Subcutaneous abdominal adipose tissue (tissue), 5 donors: ENCODE measurements around the gene MUC6.

Source experiments
- H3K27ac ChIP-seq: one replicate; pipeline ENCODE4 v1.7.0; 2013; ENCODE audit warnings: low read depth, mild to moderate bottlenecking, inconsistent platforms, low read length, moderate library complexity
- H3K27me3 ChIP-seq, 5 donors: one replicate each; pipeline ENCODE4 v1.7.0; 2013; ENCODE audit warnings: low read length in 5 of 5, inconsistent platforms in 1 of 5; ENCODE audit not compliant: control insufficient read depth in 5 of 5, insufficient read depth in 4 of 5
- H3K36me3 ChIP-seq, 5 donors: one replicate each; pipeline ENCODE4 v1.7.0; 2013; ENCODE audit warnings: low read length in 5 of 5; ENCODE audit not compliant: control insufficient read depth in 5 of 5, insufficient read depth in 5 of 5
- H3K4me1 ChIP-seq, 5 donors: one replicate each; pipeline ENCODE4 v1.7.0; 2013; ENCODE audit warnings: low read length in 5 of 5, mild to moderate bottlenecking in 3 of 5, moderate library complexity in 1 of 5; ENCODE audit not compliant: control insufficient read depth in 5 of 5, insufficient read depth in 5 of 5
- H3K4me3 ChIP-seq, 5 donors: one replicate each; pipeline ENCODE4 v1.7.0; 2013; ENCODE audit warnings: low read length in 5 of 5, low read depth in 1 of 5
- H3K9ac ChIP-seq, 5 donors: one replicate each; pipeline ENCODE4 v1.7.0; 2013; ENCODE audit warnings: low read length in 5 of 5, mild to moderate bottlenecking in 4 of 5, moderate library complexity in 3 of 5
- H3K9me3 ChIP-seq, 5 donors: one replicate each; pipeline ENCODE4 v1.7.0; 2013; ENCODE audit warnings: low read length in 5 of 5; ENCODE audit not compliant: control insufficient read depth in 5 of 5
- donor health status: healthy.
- donor health status: healthy.
- donor health status: healthy.
- donor health status: healthy.
- donor health status: healthy.

The MUC6 gene

GRCh38 chr11:1042626-1043562, 6.4 kb upstream of the MUC6 start:
- H3K9ac ChIP-seq: no peak overlapping the region
- H3K27ac ChIP-seq: no peak overlapping the region
- H3K4me3 ChIP-seq: no peak overlapping the region
- no peaks in the 10 kb centered on the region for H3K4me1 ChIP-seq
- H3K27me3 ChIP-seq: peaks cover 7 to 30% (median 20%) of the 10 kb centered on the region in 5 donors
- no peaks in the 10 kb centered on the region for H3K36me3 ChIP-seq
- peaks cover 0 to 4% (median 0%) of the 10 kb centered on the region in 5 donors for H3K9me3 ChIP-seq

DNA sequence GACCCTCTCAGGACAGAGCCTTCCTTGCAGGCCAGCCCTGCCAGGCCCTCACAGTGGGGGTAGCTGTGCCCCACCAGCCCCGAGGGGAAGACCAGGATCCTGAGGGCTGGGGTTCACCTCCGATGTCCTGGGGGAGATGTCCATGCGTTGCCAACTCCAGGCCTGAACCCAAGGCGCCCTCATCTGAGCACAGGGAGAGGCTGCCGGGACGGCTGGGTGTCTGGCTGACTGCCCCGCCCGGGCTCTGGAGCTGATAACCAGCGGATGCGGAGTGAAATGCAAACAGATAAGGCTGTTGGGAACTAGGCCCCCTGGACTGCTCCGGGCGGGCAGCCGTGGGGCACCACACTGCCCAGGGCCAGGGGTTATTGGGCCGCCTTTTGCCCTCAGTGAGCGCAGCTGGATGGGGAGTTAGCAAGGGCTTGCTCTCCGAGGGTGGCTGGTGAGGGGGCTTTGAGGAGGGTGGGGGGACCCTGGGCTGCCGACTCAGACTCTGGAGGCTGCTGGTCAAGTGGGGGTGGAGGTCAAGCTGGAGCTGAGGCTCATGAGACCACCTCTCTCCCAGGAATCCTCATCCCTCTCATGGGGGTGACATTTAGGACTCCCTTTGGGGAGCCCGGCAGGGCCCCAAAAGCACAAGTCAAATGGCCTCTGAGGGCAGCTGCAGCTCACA, 5.6 kb upstream of the MUC6 start:
- Histone ChIP-seq H3K36me3 (no peaks in the 10 kb centered on the region), H3K9me3 (peaks cover 0 to 4% (median 0%) of the 10 kb centered on the region in 5 donors), H3K27me3 (peaks cover 4 to 23% (median 18%) of the 10 kb centered on the region in 5 donors), H3K4me3 (no peak overlapping the region), H3K27ac (no peak overlapping the region), H3K4me1 (no peaks in the 10 kb centered on the region), H3K9ac (no peak overlapping the region)

DNA sequence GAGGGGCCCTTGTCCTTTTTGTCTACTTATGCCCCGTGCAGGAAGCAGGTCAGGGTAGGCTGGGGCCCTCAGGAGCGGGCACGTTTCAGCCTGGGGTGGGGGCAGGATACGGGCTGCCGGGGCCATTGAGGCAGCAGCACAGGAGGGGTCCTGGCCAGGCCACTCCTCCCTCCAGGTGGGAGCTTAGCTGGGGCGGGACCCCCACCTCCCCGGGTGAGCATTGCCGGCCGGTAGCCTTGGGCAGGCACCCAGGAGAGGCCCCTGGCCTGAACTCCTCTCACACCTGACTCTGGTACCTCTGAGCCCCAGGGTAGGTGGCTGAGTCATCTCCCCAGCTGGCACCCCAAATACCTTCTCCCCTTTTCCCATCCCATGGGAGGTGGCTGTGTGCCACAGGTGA, 5.0 kb upstream of the MUC6 start:
- Histone ChIP-seq H3K27ac (no peak overlapping the region), H3K36me3 (no peaks in the 10 kb centered on the region), H3K4me1 (no peaks in the 10 kb centered on the region), H3K4me3 (no peak overlapping the region), H3K27me3 (peaks cover 4 to 25% (median 23%) of the 10 kb centered on the region in 5 donors), H3K9me3 (peaks cover 0 to 4% (median 0%) of the 10 kb centered on the region in 5 donors), H3K9ac (no peak overlapping the region)

DNA sequence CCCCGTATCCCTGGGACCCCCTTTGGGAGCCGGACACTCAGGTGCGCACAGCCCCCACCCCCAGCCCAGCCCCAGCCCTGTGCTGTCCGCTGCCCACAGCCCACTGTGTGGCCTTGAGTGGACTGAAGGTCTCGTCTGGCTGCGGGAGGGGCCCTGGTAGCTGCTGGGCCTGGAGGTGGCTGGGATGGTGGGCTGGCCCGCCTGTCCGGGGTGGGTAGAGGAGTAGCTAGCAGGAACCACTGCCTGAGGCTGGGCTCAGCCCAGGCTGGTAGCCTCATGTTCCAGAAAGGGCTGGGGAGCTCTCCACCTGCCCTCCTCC, 4.6 kb upstream of the MUC6 start:
- H3K9ac ChIP-seq: no peak overlapping the region
- peaks cover 8 to 27% (median 24%) of the 10 kb centered on the region in 5 donors for H3K27me3 ChIP-seq
- H3K36me3 ChIP-seq: no peaks in the 10 kb centered on the region
- H3K4me3 ChIP-seq: no peak overlapping the region
- H3K9me3 ChIP-seq: peaks cover 0 to 4% (median 0%) of the 10 kb centered on the region in 5 donors
- no peaks in the 10 kb centered on the region for H3K4me1 ChIP-seq
- H3K27ac ChIP-seq: no peak overlapping the region

DNA sequence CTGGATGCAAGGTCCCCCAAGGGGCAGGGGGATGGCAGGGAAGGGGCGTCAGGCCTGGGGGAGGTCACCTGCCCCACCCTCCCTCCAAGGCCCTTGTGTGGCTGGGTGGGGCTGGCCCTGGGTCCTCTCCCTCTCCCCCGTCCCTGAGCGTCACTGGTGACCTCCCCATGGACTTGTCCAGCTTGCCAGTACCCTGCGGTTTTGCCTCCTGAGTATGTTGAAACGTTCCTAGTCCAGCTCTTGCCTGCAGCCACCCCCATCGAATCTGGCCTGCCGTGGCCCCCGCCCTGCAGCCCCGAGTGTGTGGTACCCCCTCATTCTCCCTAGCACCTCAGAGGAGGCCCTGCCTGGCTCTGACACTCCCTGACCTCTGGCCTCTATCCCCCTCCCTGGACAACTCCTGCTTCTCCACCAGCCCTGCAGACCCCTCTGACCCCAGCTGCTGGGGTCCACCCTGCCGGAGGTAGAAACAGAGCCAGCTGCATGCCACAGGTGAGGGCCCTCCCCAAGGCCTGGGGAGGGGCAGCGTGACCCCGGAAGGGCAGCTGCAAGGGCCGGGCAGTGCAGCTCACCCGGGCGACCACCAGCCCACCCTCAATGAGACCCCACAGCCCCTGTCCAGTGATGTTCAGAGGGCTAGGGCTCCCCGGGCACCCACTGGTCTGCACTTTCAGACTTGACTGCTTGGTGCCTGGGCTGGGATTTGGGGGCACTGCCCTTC, 4.1 kb upstream of the MUC6 start:
- Histone ChIP-seq H3K27ac (no peak overlapping the region), H3K9ac (no peak overlapping the region), H3K4me1 (no peaks in the 10 kb centered on the region), H3K27me3 (peaks cover 10 to 33% (median 26%) of the 10 kb centered on the region in 5 donors), H3K4me3 (no peak overlapping the region), H3K9me3 (peaks cover 0 to 4% (median 0%) of the 10 kb centered on the region in 5 donors), H3K36me3 (no peaks in the 10 kb centered on the region)

GRCh38 chr11:1039481-1040427, 3.2 kb upstream of the MUC6 start:
- H3K9me3 ChIP-seq: peaks cover 0 to under 1% (median 0%) of the 10 kb centered on the region in 5 donors
- no peak overlapping the region for H3K27ac ChIP-seq
- H3K9ac ChIP-seq: no peak overlapping the region
- no peaks in the 10 kb centered on the region for H3K4me1 ChIP-seq
- peaks cover 10 to 33% (median 26%) of the 10 kb centered on the region in 5 donors for H3K27me3 ChIP-seq
- H3K36me3 ChIP-seq: no peaks in the 10 kb centered on the region
- no peak overlapping the region for H3K4me3 ChIP-seq

- H3K36me3 ChIP-seq: no peaks in the 10 kb centered on the region
- H3K27me3 ChIP-seq: peaks cover 10 to 37% (median 26%) of the 10 kb centered on the region in 5 donors
- H3K27ac ChIP-seq: no peak overlapping the region
- no peaks in the 10 kb centered on the region for H3K9me3 ChIP-seq
- H3K9ac ChIP-seq: no peak overlapping the region
- no peaks in the 10 kb centered on the region for H3K4me1 ChIP-seq
- no peak overlapping the region for H3K4me3 ChIP-seq
Observed at GRCh38 chr11:1038921-1039320, 2.4 kb upstream of the MUC6 start.

GRCh38 chr11:1038361-1038760, 1.8 kb upstream of the MUC6 start:
- no peaks in the 10 kb centered on the region for H3K4me1 ChIP-seq
- H3K36me3 ChIP-seq: no peaks in the 10 kb centered on the region
- H3K27me3 ChIP-seq: peaks cover 10 to 39% (median 23%) of the 10 kb centered on the region in 5 donors

GRCh38 chr11:1037506-1038055, 1.1 kb upstream of the MUC6 start:
- Histone ChIP-seq H3K9me3 (no peaks in the 10 kb centered on the region), H3K36me3 (no peaks in the 10 kb centered on the region), H3K27me3 (peaks cover 10 to 39% (median 17%) of the 10 kb centered on the region in 5 donors), H3K9ac (no peak overlapping the region), H3K27ac (no peak overlapping the region), H3K4me1 (no peaks in the 10 kb centered on the region), H3K4me3 (no peak overlapping the region)

More at GRCh38 chr11:1038361-1038760, 1.8 kb upstream of the MUC6 start:
- H3K9me3 ChIP-seq: no peaks in the 10 kb centered on the region
- no peak overlapping the region for H3K27ac ChIP-seq
- no peak overlapping the region for H3K4me3 ChIP-seq
- no peak overlapping the region for H3K9ac ChIP-seq
